OCI-LY3 (cell line): ENCODE data around the gene NCAM2.
A peak's percentile ranks its signal among the peaks of the same experiment; 100 is the strongest.

Experiments
- H2AFZ ChIP-seq: fragments of 200-600, 300-600 bp; shearing (Covaris generic); 2 replicates; pipeline ENCODE4 v1.6.0; 2014; ENCODE audit warnings: antibody characterized with exemption, low read depth, low read length
- H3K27ac ChIP-seq: fragments of 200-600, 300-600 bp; sonication (generic); 2 replicates; pipeline ENCODE4 v1.5.1; 2014; ENCODE audit warnings: mild to moderate bottlenecking, low read length, moderate library complexity, mixed read lengths
- H3K27me3 ChIP-seq: fragments of 200-600, 300-600 bp; sonication (generic); 2 replicates; pipeline ENCODE4 v1.6.1; 2014; ENCODE audit warnings: low read depth, low read length, mixed read lengths
- H3K36me3 ChIP-seq: fragments of 200-600, 300-600 bp; sonication (generic); replicated peaks from 2 replicates; pipeline ENCODE3; 2014; ENCODE audit warnings: low read depth, low read length, mixed read lengths
- H3K4me1 ChIP-seq: fragments of 300-600, 200-600 bp; sonication (generic); 2 replicates; pipeline ENCODE4 v1.6.1; 2014; ENCODE audit warnings: low read length, mixed read lengths
- H3K4me2 ChIP-seq: fragments of 200-600, 300-600 bp; sonication (generic); 2 replicates; pipeline ENCODE4 v1.6.1; 2014; ENCODE audit warnings: low read length, mixed read lengths
- H3K4me3 ChIP-seq: fragments of 300-600, 200-600 bp; sonication (generic); 2 replicates; pipeline ENCODE4 v1.5.1; 2014; ENCODE audit warnings: antibody characterized with exemption, mild to moderate bottlenecking, low read length, moderate library complexity
- H3K79me2 ChIP-seq: fragments of 300-600, 200-600 bp; shearing (Covaris generic); 2 replicates; pipeline ENCODE4 v1.6.1; 2014; ENCODE audit warnings: mild to moderate bottlenecking, low read length, mixed read lengths
- H3K9ac ChIP-seq: fragments of 300-600, 200-600 bp; shearing (Covaris generic); 2 replicates; pipeline ENCODE4 v1.6.0; 2014; ENCODE audit warnings: mild to moderate bottlenecking, low read length, moderate library complexity
- H3K9me3 ChIP-seq: fragments of 200-600, 300-600 bp; shearing (Covaris generic); 2 replicates; pipeline ENCODE4 v1.6.1; 2014; ENCODE audit warnings: low read length, mixed read lengths; ENCODE audit not compliant: insufficient read depth
- H4K20me1 ChIP-seq: fragments of 200-600, 300-600 bp; sonication (generic); 2 replicates; pipeline ENCODE4 v1.6.1; 2016; ENCODE audit warnings: low read length, mixed read lengths; ENCODE audit not compliant: insufficient read depth
- CTCF ChIP-seq: fragments of 200-600, 300-600 bp; sonication (generic); IDR thresholded peaks from 2 replicates; pipeline ENCODE4 v1.5.1; 2014; ENCODE audit warnings: antibody characterized with exemption, low read length, low read depth
- EZH2phosphoT487 ChIP-seq: fragments of 200-600 bp; shearing (Covaris generic); IDR thresholded peaks from 2 replicates; pipeline ENCODE4 v1.6.1; 2018; ENCODE audit warnings: antibody characterized with exemption, mixed run types, low read depth

The NCAM2 gene

GRCh38 chr21:21231913-21232312, 233.7 kb downstream of the NCAM2 start:
- H3K4me2 ChIP-seq, result no peak overlapping the region
- no peaks in the 10 kb centered on the region for H3K79me2 ChIP-seq
- H3K36me3 ChIP-seq, result no peaks in the 10 kb centered on the region
- H3K9me3 ChIP-seq, result no peaks in the 10 kb centered on the region
- H3K27me3 ChIP-seq, result no peaks in the 10 kb centered on the region
- no peak overlapping the region for H3K9ac ChIP-seq
- H3K4me3 ChIP-seq, result no peak overlapping the region
- no peaks in the 10 kb centered on the region for H4K20me1 ChIP-seq
- TF ChIP-seq EZH2phosphoT487 (no peak), CTCF (no peak)
- no peak overlapping the region for H3K27ac ChIP-seq
- H3K4me1 ChIP-seq, result no peaks in the 10 kb centered on the region
- no peak overlapping the region for H2AFZ ChIP-seq

GRCh38 chr21:21232320-21232719, 234.1 kb downstream of the NCAM2 start:
- Histone ChIP-seq H3K79me2 (no peaks in the 10 kb centered on the region), H3K27me3 (no peaks in the 10 kb centered on the region), H3K4me3 (no peak overlapping the region), H3K36me3 (no peaks in the 10 kb centered on the region), H3K4me2 (no peak overlapping the region), H3K9me3 (no peaks in the 10 kb centered on the region), H2AFZ (no peak overlapping the region), H4K20me1 (no peaks in the 10 kb centered on the region), H3K9ac (no peak overlapping the region), H3K4me1 (no peaks in the 10 kb centered on the region), H3K27ac (no peak overlapping the region)
- TF ChIP-seq EZH2phosphoT487 (no peak), CTCF (peak; percentile 52)

GRCh38 chr21:21233051-21233450, 234.8 kb downstream of the NCAM2 start:
- TF ChIP-seq EZH2phosphoT487 (no peak), CTCF (no peak)
- H2AFZ ChIP-seq, result no peak overlapping the region
- no peak overlapping the region for H3K4me3 ChIP-seq
- H3K36me3 ChIP-seq, result no peaks in the 10 kb centered on the region
- no peaks in the 10 kb centered on the region for H3K27me3 ChIP-seq
- H3K9me3 ChIP-seq, result no peaks in the 10 kb centered on the region
- H3K27ac ChIP-seq, result no peak overlapping the region
- no peaks in the 10 kb centered on the region for H3K79me2 ChIP-seq
- H3K4me1 ChIP-seq, result no peaks in the 10 kb centered on the region
- no peaks in the 10 kb centered on the region for H4K20me1 ChIP-seq
- no peak overlapping the region for H3K4me2 ChIP-seq
- no peak overlapping the region for H3K9ac ChIP-seq

GRCh38 chr21:21236996-21237395, 238.8 kb downstream of the NCAM2 start:
- Histone ChIP-seq H3K9me3 (no peaks in the 10 kb centered on the region), H3K9ac (no peak overlapping the region), H3K79me2 (no peaks in the 10 kb centered on the region), H3K27ac (no peak overlapping the region), H3K4me3 (no peak overlapping the region), H3K36me3 (no peaks in the 10 kb centered on the region), H2AFZ (no peak overlapping the region), H3K4me1 (no peaks in the 10 kb centered on the region), H3K27me3 (no peaks in the 10 kb centered on the region), H3K4me2 (no peak overlapping the region), H4K20me1 (no peaks in the 10 kb centered on the region)
- TF ChIP-seq EZH2phosphoT487, result no peak
- no peak for TF ChIP-seq CTCF
